K562 (cell line): ENCODE results near the gene IGF1R. TPM values are rescaled to one million over a fixed set of nuclear protein-coding genes. Genes with fewer than 3 reads are reported as not detected.

Experiments
- CCNT2 ChIP-seq: IDR thresholded peaks from 2 replicates; pipeline ENCODE4 v1.6.1; 2011; ENCODE audit warnings: borderline replicate concordance, low read depth, mild to moderate bottlenecking, moderate library complexity, mixed read lengths, low read length; ENCODE audit not compliant: insufficient read length; ENCODE audit errors: extremely low read depth
- GATAD2B ChIP-seq: fragments of 450-650 bp; IDR thresholded peaks from 2 replicates; pipeline ENCODE4 v1.6.1; 2017; ENCODE audit warnings: mild to moderate bottlenecking, borderline replicate concordance
- HDAC1 ChIP-seq, 2 experiments: fragments of 450-650 bp; IDR thresholded peaks; 2 replicates each; pipeline ENCODE4 v1.6.1; 2016 to 2017; ENCODE audit warnings: inconsistent platforms in 1 of 2, mild to moderate bottlenecking in 1 of 2, moderate library complexity in 1 of 2
- MCM7 ChIP-seq, 2 experiments: fragments of 450-650 bp; IDR thresholded peaks; 2 replicates each; pipeline ENCODE4 v1.6.1; 2016 to 2018
- POLR2G ChIP-seq: fragments of 200-400 bp; formaldehyde crosslinking; IDR thresholded peaks from 2 replicates; pipeline ENCODE4 v1.6.1; 2017; ENCODE audit warnings: low read depth, mild to moderate bottlenecking, antibody characterized with exemption, low read length, moderate library complexity
- REST ChIP-seq, 2 experiments: fragments of 450-650 bp; formaldehyde crosslinking in 1 of 2; IDR thresholded peaks; 2 replicates each; pipeline versions ENCODE4 v1.4.0 to v1.6.1; 2014 to 2020; ENCODE audit warnings: mild to moderate bottlenecking in 2 of 2, borderline replicate concordance in 1 of 2, low read depth in 1 of 2
- SMAD4 ChIP-seq: fragments of 250-450 bp; sonication (Bioruptor Pico); conservative IDR thresholded peaks from 2 replicates; pipeline ENCODE4 v1.8.0; 2021; ENCODE audit warnings: inconsistent platforms, mild to moderate bottlenecking, moderate library complexity
- TAF1 ChIP-seq: IDR thresholded peaks from 2 replicates; pipeline ENCODE4 v1.6.1; 2011; ENCODE audit warnings: mild to moderate bottlenecking, low read length, moderate library complexity; ENCODE audit not compliant: insufficient read depth, control insufficient read depth, severe bottlenecking; ENCODE audit errors: extremely low read depth
- ZNF121 ChIP-seq: sonication (generic); formaldehyde crosslinking; conservative IDR thresholded peaks from 2 replicates; pipeline ENCODE4 v1.8.0; 2022; ENCODE audit warnings: missing genetic modification reagents
- ZNF511 ChIP-seq: sonication (generic); formaldehyde crosslinking; IDR thresholded peaks from 2 replicates; pipeline ENCODE4 v1.8.0; 2022; ENCODE audit warnings: mild to moderate bottlenecking, missing genetic modification reagents
- polyA plus RNA-seq, 8 experiments: library from polyadenylated mRNA; depleted of rRNA in 4 of 8; stranded (reverse) in 5 of 8; unstranded in 3 of 8; fragments of >200 nt; fragmentation: Nextera tagmentation in 2 of 8; fragmentation: Illumina TruSeq in 1 of 8; extraction: Ambion mirVana in 2 of 8; extraction: Trizol in 1 of 8; gene quantifications; 2 replicates each; pipeline versions ENCODE4 v1.2.1 to v1.2.3, GENCODE V29; 2011 to 2014; ENCODE audit warnings: inconsistent platforms in 1 of 8, missing spikeins in 1 of 8
- total RNA-seq, 7 experiments: library from RNA; depleted of rRNA in 6 of 7; stranded (reverse); fragments of >200 nt in 6 of 7; fragmentation: Illumina TruSeq in 2 of 7; extraction: Trizol in 2 of 7; gene quantifications; 2 replicates each; pipeline versions ENCODE4 v1.2.1 to v1.2.3, GENCODE V29; 2011 to 2021; ENCODE audit warnings: low replicate concordance in 1 of 7
- TF ChIP-seq, protein P1 (sequence below): fragments of 200-400 bp; formaldehyde crosslinking; IDR thresholded peaks from 2 replicates; pipeline ENCODE4 v1.6.1; 2017; ENCODE audit warnings: mild to moderate bottlenecking, low read depth, low read length, moderate library complexity
- TF ChIP-seq, protein P2 (sequence below): sonication (generic); formaldehyde crosslinking; IDR thresholded peaks from 2 replicates; pipeline ENCODE4 v1.8.0; 2022; ENCODE audit warnings: mild to moderate bottlenecking, missing genetic modification reagents, borderline replicate concordance

IGF1R gene
- total and polyA plus RNA-seq, 9 of the 15 experiments (the other 6 are each of a cell fraction or from before 2014, with no cell fraction given): 0.35 to 8.0 (median 1.6) TPM

- TF ChIP-seq, protein P1, sequence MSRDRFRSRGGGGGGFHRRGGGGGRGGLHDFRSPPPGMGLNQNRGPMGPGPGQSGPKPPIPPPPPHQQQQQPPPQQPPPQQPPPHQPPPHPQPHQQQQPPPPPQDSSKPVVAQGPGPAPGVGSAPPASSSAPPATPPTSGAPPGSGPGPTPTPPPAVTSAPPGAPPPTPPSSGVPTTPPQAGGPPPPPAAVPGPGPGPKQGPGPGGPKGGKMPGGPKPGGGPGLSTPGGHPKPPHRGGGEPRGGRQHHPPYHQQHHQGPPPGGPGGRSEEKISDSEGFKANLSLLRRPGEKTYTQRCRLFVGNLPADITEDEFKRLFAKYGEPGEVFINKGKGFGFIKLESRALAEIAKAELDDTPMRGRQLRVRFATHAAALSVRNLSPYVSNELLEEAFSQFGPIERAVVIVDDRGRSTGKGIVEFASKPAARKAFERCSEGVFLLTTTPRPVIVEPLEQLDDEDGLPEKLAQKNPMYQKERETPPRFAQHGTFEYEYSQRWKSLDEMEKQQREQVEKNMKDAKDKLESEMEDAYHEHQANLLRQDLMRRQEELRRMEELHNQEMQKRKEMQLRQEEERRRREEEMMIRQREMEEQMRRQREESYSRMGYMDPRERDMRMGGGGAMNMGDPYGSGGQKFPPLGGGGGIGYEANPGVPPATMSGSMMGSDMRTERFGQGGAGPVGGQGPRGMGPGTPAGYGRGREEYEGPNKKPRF: no peak
- TF ChIP-seq MCM7 (IDR thresholded peaks at IDR 0.05) (no peak), POLR2G (peak; percentile 67), TAF1 (no peak), SMAD4 (CRISPR knock-in tag) (peak; percentile 90), REST (IDR thresholded peaks at IDR 0.05; ENCODE audit: borderline replicate concordance) (no peak), REST (CRISPR knock-in tag; IDR thresholded peaks at IDR 0.05; ENCODE audit: low read depth) (0 out of 2 replicates have a peak, but pooled peaks have one; percentile 29), GATAD2B (peak; percentile 73; the same call in 1 of the 2 replicates), ZNF121 (CRISPR knock-in tag) (peak; percentile 69), ZNF511 (peak; percentile 68; the same call in 1 of the 2 replicates), HDAC1 (IDR thresholded peaks at IDR 0.05) (no peak), CCNT2 (peak; percentile 50)
- TF ChIP-seq, protein P2, sequence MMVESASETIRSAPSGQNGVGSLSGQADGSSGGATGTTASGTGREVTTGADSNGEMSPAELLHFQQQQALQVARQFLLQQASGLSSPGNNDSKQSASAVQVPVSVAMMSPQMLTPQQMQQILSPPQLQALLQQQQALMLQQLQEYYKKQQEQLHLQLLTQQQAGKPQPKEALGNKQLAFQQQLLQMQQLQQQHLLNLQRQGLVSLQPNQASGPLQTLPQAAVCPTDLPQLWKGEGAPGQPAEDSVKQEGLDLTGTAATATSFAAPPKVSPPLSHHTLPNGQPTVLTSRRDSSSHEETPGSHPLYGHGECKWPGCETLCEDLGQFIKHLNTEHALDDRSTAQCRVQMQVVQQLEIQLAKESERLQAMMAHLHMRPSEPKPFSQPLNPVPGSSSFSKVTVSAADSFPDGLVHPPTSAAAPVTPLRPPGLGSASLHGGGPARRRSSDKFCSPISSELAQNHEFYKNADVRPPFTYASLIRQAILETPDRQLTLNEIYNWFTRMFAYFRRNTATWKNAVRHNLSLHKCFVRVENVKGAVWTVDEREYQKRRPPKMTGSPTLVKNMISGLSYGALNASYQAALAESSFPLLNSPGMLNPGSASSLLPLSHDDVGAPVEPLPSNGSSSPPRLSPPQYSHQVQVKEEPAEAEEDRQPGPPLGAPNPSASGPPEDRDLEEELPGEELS (CRISPR knock-in tag): peak; percentile 39; the same call in 1 of the 2 replicates
Observed at GRCh38 chr15:98647026-98647773, 1.1 kb upstream of the IGF1R start (continued).
